Calu3 (cell line): ENCODE measurements around the gene UTP4. TPM values are rescaled to one million over a fixed set of nuclear protein-coding genes. Genes with fewer than 3 reads are reported as not detected.

Experiments used
- BruUV-seq: library from RNA; stranded (reverse); fragments of 400-500 nt; replicated peaks from 2 replicates; lab custom pipeline; 2021; lab: Mats Ljungman, UMichigan
- CTCF ChIA-PET: fragments of 300-600 bp; sonication (Branson Sonifier 250); formaldehyde crosslinking; loops from one replicate; lab custom pipeline; 2022; ENCODE audit warnings: antibody characterized with exemption; lab: Charles Lee
- DNase-seq: peaks from one replicate; pipeline ENCODE4 v3.0.0; 2022
- H3K27ac Mint-ChIP-seq: one replicate; pipeline ENCODE4 v1.8.0; 2022; ENCODE audit warnings: mixed read lengths; ENCODE audit not compliant: unreplicated experiment
- H3K27me3 Mint-ChIP-seq: one replicate; pipeline ENCODE4 v1.8.0; 2022; ENCODE audit warnings: mixed read lengths; ENCODE audit not compliant: unreplicated experiment
- H3K36me3 Mint-ChIP-seq: one replicate; pipeline ENCODE4 v1.8.0; 2022; ENCODE audit warnings: mild to moderate bottlenecking, moderate library complexity, mixed read lengths; ENCODE audit not compliant: insufficient read depth, unreplicated experiment
- H3K4me1 Mint-ChIP-seq: one replicate; pipeline ENCODE4 v1.8.0; 2022; ENCODE audit warnings: mild to moderate bottlenecking, low read depth, mixed read lengths; ENCODE audit not compliant: unreplicated experiment
- H3K4me3 Mint-ChIP-seq: one replicate; pipeline ENCODE4 v1.8.0; 2022; ENCODE audit warnings: mild to moderate bottlenecking, low read depth, moderate library complexity, mixed read lengths; ENCODE audit not compliant: unreplicated experiment
- H3K9me3 Mint-ChIP-seq: one replicate; pipeline ENCODE4 v1.8.0; 2022; ENCODE audit warnings: low read depth, mixed read lengths; ENCODE audit not compliant: unreplicated experiment
- intact Hi-C: fragments of 100-400 bp; cut with micrococcal nuclease; formaldehyde crosslinking; loops from one replicate; pipeline ENCODE4 v1.10.0; 2022; ENCODE audit not compliant: unreplicated experiment
- total RNA-seq: library from RNA; stranded (reverse); gene quantifications from 2 replicates; pipeline ENCODE4 v1.2.3, GENCODE V29; 2022
- TF ChIP-seq, protein P1 (sequence below): fragments of 200-600 bp; IDR thresholded peaks from one replicate; pipeline ENCODE4 v1.8.0; 2022; ENCODE audit warnings: antibody characterized with exemption; ENCODE audit not compliant: unreplicated experiment

Gene UTP4
- total RNA-seq, 1 experiment from 2014 or later: 116 TPM

DNA sequence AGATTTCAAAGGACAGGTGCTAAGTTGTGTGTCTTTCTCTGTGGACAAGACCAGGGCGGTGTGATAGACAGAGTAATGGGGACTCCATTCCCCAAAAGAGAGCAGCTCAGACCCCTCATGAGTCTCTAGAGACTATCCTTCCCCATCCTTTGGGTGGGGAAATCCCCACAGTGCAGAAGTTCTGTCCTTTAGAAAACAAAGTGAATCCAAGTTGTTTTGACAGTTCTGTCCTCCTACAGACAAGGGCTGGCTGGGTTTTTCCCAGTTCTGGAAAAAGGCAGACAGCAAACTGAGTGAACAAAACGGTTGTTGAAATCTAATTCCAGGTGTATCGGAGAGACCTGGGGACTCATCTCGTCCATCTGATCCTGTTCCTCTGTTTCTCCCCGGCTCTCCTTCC is 37.9 kb upstream of the UTP4 start:
- intact Hi-C loops: no loop called here
- DNase-seq: no peak
- no peak overlapping the region for H3K27ac Mint-ChIP-seq
- H3K27me3 Mint-ChIP-seq: no peaks in the 10 kb centered on the region
- H3K36me3 Mint-ChIP-seq: no peaks in the 10 kb centered on the region
- H3K9me3 Mint-ChIP-seq: no peaks in the 10 kb centered on the region
- no TSS peak for BruUV-seq
- CTCF ChIA-PET: no interaction called here
- peaks cover 2% of the 10 kb centered on the region for H3K4me1 Mint-ChIP-seq
- TF ChIP-seq, protein P1, sequence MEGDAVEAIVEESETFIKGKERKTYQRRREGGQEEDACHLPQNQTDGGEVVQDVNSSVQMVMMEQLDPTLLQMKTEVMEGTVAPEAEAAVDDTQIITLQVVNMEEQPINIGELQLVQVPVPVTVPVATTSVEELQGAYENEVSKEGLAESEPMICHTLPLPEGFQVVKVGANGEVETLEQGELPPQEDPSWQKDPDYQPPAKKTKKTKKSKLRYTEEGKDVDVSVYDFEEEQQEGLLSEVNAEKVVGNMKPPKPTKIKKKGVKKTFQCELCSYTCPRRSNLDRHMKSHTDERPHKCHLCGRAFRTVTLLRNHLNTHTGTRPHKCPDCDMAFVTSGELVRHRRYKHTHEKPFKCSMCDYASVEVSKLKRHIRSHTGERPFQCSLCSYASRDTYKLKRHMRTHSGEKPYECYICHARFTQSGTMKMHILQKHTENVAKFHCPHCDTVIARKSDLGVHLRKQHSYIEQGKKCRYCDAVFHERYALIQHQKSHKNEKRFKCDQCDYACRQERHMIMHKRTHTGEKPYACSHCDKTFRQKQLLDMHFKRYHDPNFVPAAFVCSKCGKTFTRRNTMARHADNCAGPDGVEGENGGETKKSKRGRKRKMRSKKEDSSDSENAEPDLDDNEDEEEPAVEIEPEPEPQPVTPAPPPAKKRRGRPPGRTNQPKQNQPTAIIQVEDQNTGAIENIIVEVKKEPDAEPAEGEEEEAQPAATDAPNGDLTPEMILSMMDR: no peak
- no peak overlapping the region for H3K4me3 Mint-ChIP-seq

DNA sequence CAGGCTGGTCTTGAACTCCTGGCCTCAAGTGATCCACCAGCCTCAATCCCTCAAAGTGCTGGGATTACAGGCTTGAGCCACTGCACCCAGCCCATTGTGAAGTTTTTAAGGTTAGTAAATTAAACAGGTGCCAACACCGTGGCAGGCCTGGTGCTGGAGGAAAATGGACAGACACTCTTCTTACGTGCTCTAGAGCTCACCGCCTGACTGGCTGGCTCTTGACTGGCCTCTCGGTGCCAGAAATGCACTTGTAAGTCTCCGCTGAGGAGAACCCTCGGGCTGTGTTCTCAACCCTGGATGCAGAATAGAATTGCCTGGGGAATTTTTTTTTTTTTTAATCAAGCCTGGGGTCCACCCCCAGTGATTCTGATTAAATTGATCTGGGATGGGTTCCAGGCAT is 37.3 kb upstream of the UTP4 start:
- H3K9me3 Mint-ChIP-seq: no peaks in the 10 kb centered on the region
- no peaks in the 10 kb centered on the region for H3K4me1 Mint-ChIP-seq
- peaks cover under 1% of the 10 kb centered on the region for H3K27me3 Mint-ChIP-seq
- BruUV-seq: no TSS peak
- no peak overlapping the region for H3K27ac Mint-ChIP-seq
- intact Hi-C loops: no loop called here
- H3K4me3 Mint-ChIP-seq: no peak overlapping the region
- TF ChIP-seq, protein P1: no peak
- no peak for DNase-seq
- no peaks in the 10 kb centered on the region for H3K36me3 Mint-ChIP-seq
- CTCF ChIA-PET: interaction anchor here (0.7 kb wide), 1 partner anchor 200 kb away, joined by 3 read pairs; no protein-coding TSS in a partner anchor

- Mint-ChIP-seq H3K27ac (no peak overlapping the region), H3K9me3 (no peaks in the 10 kb centered on the region), H3K27me3 (peaks cover 8% of the 10 kb centered on the region), H3K4me3 (no peak overlapping the region), H3K36me3 (no peaks in the 10 kb centered on the region), H3K4me1 (peaks cover 15% of the 10 kb centered on the region)
- TF ChIP-seq, protein P1: no peak
- no TSS peak for BruUV-seq
- CTCF ChIA-PET: no interaction called here
- intact Hi-C loops: loop anchor here (2.0 kb wide), 1 partner anchor 191 kb away; no protein-coding TSS in a partner anchor
- DNase-seq: no peak
These were observed 32.3 kb upstream of the UTP4 start for GRCh38 chr16:69100071-69100691.

DNA sequence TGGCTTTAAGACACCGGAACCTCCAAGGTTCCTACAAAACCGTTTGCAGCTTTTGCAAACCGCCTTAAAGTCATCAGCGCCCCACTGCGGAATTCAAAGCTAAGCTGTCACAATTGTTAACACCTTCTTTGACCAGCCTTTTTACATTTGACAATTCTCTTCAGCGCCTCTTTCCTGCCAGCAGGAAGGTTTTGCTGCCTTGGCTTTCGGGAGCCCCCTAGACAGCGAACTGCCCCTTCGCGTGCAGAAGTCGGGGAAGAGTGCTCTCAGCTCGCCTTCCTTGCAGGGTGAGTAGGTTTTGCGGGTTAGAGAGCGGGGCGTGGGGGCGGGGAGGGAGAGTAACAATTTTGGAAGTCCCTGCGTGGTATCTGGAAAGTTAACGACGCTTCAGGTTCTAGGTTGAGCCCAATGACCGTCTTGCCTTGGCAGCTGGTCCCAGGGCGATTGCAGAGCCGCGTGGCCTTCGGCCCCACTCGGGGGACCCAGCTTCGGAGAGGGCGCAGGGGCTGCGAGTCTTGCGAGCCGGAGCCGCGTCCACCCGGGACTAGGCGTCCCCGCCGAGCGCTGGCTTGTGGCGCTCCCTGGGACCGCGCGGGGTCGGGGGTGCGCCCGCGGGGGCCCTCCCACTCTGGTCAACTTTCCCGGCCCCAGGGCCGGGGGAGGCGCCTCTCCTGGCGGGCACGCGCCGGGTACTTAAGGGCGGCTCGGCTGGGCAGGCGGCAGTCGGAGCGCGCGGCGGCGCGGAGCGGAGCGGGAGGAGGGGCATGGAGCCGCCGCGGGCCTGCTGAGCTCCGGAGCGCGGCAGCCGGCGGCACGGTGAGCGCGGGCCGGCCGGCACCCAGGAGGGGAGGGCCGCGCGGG is 26.7 kb upstream of the UTP4 start, which contains the start of gene HAS3:
TSS of gene HAS3 (plus strand) at position 153 of the 861 bp plus-strand sequence. CDS start 3,743 bp downstream, outside the sequence.
- Mint-ChIP-seq H3K36me3 (peaks cover 46% of the 10 kb centered on the region), H3K4me3 (peak within 1 kb of the TSS; percentile 85), H3K4me1 (peaks cover 35% of the 10 kb centered on the region), H3K27ac (peak within 1 kb of the TSS; percentile 87), H3K9me3 (no peaks in the 10 kb centered on the region), H3K27me3 (peaks cover 3% of the 10 kb centered on the region)
- CTCF ChIA-PET: interaction anchor here (0.6 to 2.2 kb wide), 7 partner anchors 18 to 448 kb away, joined by 3 to 14 read pairs (median 5); no protein-coding TSS in a partner anchor
- peak; percentile 88 for DNase-seq
- BruUV-seq: no TSS peak
- intact Hi-C loops: loop anchor here (1.0 to 2.0 kb wide), 2 partner anchors 110 to 203 kb away; no protein-coding TSS in a partner anchor
- TF ChIP-seq, protein P1: peak; percentile 34
